Measurements from ENCODE around the gene TLK1.
"Not testable (repeated sequence)": the region's sequence is repeated elsewhere in the genome, so short reads cannot be mapped to it uniquely, and the experiment has no call there.

The TLK1 gene

DNA sequence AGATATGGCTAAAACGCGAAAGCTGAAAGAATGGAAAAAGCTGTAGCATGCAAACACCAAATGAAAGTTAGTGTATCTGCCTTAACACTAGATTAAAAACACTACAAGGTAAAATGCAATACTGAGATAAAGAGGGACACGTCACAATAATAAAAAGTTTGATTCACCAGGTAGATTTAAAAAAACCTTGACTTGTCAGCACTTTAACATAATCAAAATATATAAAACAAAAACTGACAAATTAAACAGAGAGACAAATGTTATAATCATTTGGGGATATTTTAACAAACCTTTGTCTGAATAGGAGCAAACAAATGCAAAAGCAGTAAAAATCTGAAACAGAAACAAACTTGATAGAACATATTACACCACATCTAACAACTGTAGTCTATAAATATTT, 18.3 kb downstream of the TLK1 start:
- no peak for DNase-seq (ENCODE audit: low read depth)

DNA sequence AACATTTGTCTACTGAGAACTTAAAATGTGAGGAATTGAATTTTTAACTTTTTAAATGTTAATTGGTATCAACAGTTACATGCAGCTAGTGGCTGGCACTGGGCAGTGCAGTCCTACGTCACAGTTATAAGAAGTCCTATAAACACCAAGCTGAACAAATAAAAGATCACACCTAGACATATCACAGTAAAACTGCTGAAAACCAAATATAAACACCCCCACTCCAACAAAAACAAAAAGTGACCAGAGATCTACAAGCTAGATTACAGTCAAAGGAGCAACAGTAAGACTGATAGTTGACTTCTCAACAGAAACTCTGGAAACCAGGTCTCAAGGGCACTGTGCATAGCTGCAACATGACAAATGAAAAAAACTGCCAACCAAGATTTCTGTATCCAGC, 19.4 kb downstream of the TLK1 start:
- DNase-seq (ENCODE audit: low read depth) = no peak

- DNase-seq (ENCODE audit: low read depth) = no peak
Observed at GRCh38 chr2:171139860-171140259, 20.8 kb downstream of the TLK1 start.

DNA sequence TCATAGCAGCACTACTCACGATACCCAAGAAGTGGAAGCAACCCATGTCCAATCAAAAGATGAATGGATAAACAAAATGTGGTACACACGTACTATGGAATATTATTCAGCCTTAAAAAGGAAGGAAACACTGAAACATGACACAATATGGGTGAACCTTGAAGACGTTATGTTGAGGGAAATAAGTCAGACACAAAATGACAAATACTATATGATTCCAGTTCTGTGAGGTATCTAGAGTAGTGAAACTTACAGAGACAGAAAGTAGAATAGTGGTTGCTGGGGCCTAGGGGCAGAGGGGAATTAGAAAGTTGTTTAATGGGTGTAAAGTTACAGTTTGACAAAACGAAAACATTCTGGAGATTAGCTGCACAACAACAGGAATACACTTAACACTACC, 24.7 kb downstream of the TLK1 start:
- DNase-seq (ENCODE audit: low read depth) = no peak

- no peak for DNase-seq (ENCODE audit: low read depth)
Observed at GRCh38 chr2:171134624-171135230, 26.0 kb downstream of the TLK1 start.

- no peak for DNase-seq (ENCODE audit: low read depth)
Observed at GRCh38 chr2:171132086-171132485, 28.6 kb downstream of the TLK1 start.

- no peak for DNase-seq (ENCODE audit: low read depth)
Observed at GRCh38 chr2:171128461-171128860, 32.2 kb downstream of the TLK1 start.

- DNase-seq (ENCODE audit: low read depth) = no peak
Observed at GRCh38 chr2:171124541-171124940, 36.2 kb downstream of the TLK1 start.

DNA sequence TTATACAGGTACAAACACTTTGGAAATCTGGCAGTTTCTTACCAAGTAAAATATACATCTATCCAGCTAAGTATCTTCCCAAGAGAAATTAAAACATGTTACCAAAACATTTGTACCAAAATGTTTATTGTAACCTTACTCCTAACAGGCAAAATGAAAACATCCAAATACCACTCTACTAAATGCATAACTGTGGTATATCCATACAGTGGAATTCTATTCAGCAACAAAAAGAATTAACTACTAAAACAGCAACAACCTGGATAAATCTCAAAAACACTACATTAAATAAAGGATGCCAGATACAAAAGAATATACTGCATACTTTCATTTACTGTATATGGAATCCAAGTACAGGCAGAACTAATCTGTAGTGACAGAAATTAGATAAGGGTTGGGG, 51.1 kb downstream of the TLK1 start:
- no peak for DNase-seq (ENCODE audit: low read depth)

DNA sequence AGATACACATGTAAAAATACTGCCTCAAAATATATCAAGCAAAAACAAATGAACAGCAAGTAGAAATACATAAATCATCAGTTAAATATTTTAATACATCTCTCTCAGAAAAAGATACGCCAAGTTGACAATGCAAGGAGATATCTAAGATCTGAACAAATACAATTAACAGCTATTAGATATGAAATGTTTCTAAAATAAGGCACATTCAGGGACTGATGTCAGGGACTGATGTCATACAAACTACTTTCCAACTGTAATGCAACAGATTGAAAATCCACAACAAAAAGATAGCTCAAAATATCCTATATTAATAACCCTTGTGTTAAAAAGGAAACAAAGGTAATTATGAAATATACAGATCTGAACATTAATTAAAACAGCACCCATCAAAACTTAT, 51.7 kb downstream of the TLK1 start:
- DNase-seq (ENCODE audit: low read depth) = no peak

- no peak for DNase-seq (ENCODE audit: low read depth)
Observed at GRCh38 chr2:171107803-171108202, 52.9 kb downstream of the TLK1 start.

GRCh38 chr2:171104379-171104778, 56.3 kb downstream of the TLK1 start:
- no peak for DNase-seq (ENCODE audit: low read depth)

GRCh38 chr2:171102802-171103201, 57.9 kb downstream of the TLK1 start:
- no peak for DNase-seq (ENCODE audit: low read depth)

GRCh38 chr2:171100370-171100769, 60.3 kb downstream of the TLK1 start:
- DNase-seq (ENCODE audit: low read depth) = no peak

GRCh38 chr2:171098607-171099006, 62.1 kb downstream of the TLK1 start:
- DNase-seq (ENCODE audit: low read depth) = no peak

- DNase-seq (ENCODE audit: low read depth) = no peak
Observed at GRCh38 chr2:171095014-171095582, 65.6 kb downstream of the TLK1 start.

- not testable (repeated sequence) for DNase-seq (ENCODE audit: low read depth)
Observed at GRCh38 chr2:171091517-171091916, 69.2 kb downstream of the TLK1 start.

- no peak for DNase-seq (ENCODE audit: low read depth)
Observed at GRCh38 chr2:171089489-171089888, 71.2 kb downstream of the TLK1 start.

DNA sequence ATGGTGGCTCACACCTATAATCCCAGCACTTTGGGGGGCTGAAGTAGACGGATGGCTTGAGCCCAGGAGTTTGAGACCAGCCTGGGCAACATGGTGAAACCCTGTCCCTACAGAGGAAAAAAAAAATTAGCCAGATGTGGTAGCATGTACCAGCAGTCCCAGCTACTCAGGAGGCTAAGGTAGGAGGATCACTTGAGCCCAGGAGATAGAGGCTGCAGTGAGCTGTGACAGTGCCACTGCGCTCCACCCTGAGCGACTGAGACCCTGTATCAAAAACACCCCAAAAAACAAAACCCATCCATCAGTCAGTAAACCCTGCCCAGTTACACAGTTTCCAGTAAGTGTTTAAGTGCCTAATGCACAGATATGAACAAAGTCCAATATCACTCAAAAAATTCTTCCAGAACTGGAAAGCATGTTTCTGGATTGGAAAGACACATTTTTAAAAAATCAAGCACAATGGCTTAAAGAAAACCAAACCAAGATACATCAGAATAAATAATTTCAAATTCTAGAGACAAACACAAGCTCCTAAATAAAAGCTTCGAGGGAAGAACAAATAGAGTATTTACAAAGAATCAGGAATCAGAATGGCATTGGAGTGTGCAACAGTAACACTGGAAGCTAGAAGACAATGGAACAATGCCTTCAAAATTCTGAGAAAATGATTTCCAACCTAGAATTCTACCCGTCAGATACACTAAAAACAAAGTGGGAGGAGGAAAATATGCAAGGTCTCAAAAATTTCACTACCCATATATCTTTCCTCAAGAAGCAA, 72.4 kb downstream of the TLK1 start:
- no peak for DNase-seq (ENCODE audit: low read depth)

DNA sequence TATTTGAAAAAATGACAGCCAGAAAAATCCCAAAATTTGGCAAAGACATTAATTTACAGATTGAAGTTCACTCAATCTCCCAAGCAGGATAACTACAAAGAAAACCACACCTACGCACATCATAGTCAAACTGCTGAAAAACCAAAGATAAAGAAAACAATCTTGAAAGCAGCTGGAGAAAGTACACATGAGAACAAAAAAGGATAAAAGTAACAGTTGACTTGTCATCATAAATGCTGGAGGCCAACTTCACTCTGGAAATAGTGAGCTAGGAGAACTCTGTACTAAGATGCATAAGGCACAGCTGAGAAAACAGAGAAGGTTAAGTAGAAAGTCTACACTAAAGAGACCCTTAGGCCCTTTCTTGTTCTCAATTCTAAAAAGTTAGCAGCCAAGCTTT, 73.1 kb downstream of the TLK1 start:
- no peak for DNase-seq (ENCODE audit: low read depth)

DNA sequence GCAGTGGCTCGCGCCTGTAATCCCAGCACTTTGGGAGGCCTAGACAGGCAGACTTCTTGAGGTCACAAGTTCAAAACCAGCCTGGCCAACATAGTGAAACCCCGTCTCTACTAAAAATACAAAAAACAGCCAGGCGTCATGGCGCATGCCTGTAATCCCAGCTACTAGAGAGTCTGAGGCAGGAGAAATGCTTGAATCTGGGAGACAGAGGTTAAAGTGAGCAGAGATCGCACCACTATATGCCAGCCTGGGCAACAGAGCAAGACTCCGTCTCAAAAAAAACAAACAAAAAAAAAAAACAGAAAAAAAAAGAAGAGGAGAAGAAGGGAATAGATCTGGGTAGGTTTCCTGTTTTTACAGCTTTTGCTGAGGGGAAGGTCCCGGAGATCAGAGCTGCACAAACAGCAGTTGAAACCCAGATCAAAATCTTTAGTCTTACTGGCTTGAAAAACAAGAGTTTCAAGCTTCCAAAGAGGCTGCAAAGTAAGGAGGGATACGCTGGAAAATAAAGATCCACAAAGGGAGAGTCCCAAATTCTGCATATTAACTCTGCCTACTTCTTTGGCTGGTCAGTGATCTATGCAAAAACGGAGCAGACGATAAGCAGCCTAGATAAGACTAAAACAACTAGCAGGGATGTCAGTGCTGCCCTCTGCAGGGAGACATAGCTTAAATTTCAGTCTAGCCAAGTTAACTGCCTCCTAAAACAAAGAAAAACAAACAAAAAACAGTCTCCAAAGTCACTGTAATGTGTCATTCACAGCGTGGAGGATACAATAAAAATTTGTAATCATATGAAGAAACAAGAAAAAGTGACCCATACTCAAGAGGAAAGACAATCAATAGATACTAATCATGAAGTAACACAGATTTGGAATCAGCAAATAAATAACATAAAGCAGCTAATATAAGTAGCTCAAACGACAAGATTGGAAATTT, 74.1 kb downstream of the TLK1 start:
- peak; percentile 13 for DNase-seq (ENCODE audit: low read depth)

GRCh38 chr2:171084128-171084527, 76.6 kb downstream of the TLK1 start:
- no peak for DNase-seq (ENCODE audit: low read depth)

Data from activated gamma-delta T cell treated with anti-CD3 and anti-CD28 coated beads, Interleukin-2, amount 50 U/mL, for 16 hours (primary cell).